Stimulated activated CD4-positive, alpha-beta T cell treated with anti-CD3 and anti-CD28 coated beads, Interleukin-4, amount 100 ng/mL, for 48 hours (primary cell): ENCODE results near the gene PTOV1.

Source experiments
- DNase-seq, 2 donors: peaks; one replicate each; pipeline ENCODE4 v3.0.0-alpha.2; 2020; ENCODE audit warnings: low read depth in 2 of 2

PTOV1 gene

GRCh38 chr19:49873834-49874233 lies 22.9 kb downstream of the PTOV1 start:
- DNase-seq, result no peak

DNA sequence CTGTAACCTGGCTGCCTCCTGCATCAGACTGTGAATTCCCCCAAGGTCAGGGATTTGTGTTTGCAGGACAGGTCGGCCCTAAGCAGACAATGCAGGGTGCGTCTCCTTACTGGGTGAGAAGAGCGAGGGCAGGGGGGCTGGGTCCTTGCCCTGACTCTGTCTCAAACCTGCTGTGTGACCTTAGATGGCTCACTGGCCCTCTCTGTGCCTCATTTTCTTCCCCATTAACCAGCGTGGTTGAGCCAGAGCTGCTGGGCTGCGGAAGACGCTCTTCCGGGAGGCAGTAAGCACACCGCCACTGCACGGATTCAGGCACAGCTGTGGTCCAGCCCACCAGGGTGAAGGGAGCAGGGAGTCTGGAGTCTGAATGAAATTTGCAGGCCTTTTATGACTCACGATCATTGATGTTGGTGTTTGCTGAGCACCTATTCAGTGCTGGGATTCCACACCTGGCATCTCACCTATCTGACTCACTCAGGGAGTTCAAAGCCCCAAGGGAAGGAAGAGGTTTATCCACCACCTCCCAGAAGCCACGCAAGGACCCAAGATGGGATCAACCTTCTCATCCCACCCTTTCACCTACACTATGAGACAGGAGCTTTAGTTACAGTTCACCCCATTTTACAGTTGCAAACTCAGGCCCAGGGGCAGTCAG lies 23.7 kb downstream of the PTOV1 start:
- no peak for DNase-seq

- no peak for DNase-seq
These were observed 24.2 kb downstream of the PTOV1 start for GRCh38 chr19:49875177-49875576.

DNA sequence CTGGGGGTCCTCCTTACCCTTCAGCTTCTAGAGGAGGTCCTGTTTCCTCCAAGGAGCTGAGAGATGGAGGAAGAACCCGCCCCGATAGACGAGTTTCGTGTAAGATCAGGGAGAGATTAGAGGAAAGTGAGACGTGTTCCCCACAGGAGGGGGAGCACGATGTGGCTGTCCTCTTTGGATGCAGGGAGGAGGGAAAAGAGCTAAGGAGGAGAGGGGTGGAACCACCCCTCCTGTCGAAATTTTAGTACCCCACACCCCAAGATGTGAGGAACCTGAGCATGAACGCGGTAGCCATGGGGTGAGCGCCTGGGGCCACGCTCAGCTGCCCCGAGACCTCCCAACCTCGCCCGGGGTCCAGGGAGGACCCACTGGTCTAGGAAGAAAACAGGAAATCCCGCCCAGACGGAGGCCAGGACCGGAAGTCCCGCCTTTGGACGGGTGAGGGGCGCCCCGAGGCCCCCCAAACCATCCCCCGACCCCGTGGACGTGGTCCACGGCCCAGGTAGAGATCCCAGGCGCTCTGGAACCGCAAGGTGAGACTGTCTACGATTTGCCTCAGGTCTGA lies 25.0 kb downstream of the PTOV1 start:
- peak; percentile 41 to 43 for DNase-seq

GRCh38 chr19:49876422-49877019 lies 25.6 kb downstream of the PTOV1 start:
- DNase-seq, result peak; percentile 94 to 95

DNA sequence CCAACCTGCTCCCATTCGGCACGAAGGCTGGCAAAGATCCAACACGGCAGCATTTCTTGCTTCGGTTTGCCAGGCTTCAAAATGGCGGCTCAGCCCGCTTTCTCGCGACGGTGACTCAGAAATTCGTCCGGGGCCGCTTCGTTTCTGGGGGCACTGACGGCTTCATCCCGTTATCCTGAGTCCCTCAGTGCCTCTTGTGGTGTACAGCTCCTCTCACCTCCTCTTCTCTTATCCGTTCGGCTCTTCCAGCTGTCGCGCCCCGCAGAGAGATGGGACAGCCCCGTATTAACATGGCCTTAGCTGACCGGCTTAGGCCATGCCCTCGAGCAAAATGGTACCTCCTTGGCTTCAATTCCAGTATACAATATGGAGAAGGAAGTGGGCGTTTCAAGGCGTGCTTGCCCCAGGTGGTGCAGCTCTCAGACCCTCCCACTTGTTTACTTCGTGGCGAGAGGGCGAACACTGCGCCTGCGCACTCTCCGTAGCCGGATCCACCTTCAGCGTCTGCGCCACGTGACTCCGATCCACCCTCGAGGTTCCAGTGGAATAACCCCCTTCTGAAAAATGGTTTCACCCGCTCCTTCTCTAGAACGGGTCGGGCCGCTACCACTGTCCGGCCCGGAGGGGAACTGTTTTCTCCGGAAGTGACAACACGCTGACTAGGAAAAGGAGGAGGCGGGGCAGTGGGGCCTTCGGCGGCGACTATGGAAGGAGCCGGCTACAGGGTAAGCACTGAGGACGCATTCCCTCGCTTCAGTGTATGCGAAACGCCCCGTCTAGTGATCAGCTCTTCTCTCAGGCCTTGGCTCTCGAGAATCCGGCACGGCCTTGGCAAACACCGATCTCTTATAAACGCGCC lies 26.3 kb downstream of the PTOV1 start, which contains the start of the genes AKT1S1 and TBC1D17:
Gene AKT1S1 (minus strand): TSS at position 336 of the 859 bp plus-strand sequence. CDS start 4,060 bp downstream, outside the sequence.
Gene TBC1D17 (plus strand): TSS at position 683 of the 859 bp plus-strand sequence. CDS start 22 bp downstream, at position 705.
- DNase-seq, result peak; percentile 91 to 96

- peak; percentile 99 for DNase-seq
These were observed 27.2 kb downstream of the PTOV1 start for GRCh38 chr19:49877879-49878743.

DNA sequence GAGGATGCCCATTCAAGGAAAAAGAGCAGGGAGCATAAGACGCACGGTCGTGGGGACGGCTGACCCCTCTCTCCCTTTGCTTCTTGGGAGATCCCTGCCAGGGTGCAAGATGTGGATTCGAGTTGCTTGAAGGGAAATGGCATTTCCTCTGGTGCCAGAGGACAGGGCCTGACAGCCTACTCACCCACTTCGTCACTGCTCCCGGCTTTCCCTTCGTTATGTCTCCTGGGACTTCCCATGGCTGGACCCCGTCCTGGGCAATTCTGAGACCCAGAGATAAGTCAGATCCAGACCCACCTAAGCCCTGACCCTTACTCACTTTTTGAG lies 27.7 kb downstream of the PTOV1 start:
- no peak for DNase-seq

- no peak for DNase-seq
These were observed 28.4 kb downstream of the PTOV1 start for GRCh38 chr19:49879243-49879963.

DNA sequence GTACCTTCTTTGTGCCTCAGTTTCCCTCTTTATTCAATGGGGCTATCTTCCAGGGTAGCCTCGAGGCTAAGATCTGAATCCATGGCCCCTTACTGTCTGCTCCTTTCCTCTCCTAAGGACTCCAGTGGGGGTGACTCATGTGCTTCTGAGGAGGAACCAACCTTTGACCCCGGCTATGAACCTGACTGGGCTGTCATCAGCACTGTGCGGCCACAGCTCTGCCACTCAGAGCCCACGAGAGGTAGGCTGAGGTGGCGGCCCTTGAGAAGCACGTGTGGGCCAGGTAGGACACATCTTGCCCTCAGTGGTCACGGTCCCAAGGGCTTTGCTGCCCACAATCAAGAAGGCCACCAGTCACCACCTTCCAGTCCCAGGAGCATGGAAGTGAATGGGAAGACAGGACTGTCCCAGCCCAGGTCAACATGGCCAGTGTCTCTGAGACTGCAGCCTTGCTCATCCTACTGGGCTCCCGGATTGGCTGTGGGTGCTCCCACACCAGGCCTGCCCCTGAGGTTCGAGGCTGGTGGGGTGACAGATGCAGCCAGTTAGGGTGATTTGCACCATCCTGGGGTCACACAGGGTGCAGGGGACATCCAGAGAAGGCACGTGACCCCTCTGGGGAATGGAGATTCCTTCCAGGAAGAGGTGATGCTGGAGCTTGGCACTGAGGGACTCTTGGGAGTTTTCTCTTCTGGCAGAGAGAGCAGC lies 29.4 kb downstream of the PTOV1 start:
- DNase-seq, result no peak

GRCh38 chr19:49881186-49881585 lies 30.2 kb downstream of the PTOV1 start:
- no peak for DNase-seq

DNA sequence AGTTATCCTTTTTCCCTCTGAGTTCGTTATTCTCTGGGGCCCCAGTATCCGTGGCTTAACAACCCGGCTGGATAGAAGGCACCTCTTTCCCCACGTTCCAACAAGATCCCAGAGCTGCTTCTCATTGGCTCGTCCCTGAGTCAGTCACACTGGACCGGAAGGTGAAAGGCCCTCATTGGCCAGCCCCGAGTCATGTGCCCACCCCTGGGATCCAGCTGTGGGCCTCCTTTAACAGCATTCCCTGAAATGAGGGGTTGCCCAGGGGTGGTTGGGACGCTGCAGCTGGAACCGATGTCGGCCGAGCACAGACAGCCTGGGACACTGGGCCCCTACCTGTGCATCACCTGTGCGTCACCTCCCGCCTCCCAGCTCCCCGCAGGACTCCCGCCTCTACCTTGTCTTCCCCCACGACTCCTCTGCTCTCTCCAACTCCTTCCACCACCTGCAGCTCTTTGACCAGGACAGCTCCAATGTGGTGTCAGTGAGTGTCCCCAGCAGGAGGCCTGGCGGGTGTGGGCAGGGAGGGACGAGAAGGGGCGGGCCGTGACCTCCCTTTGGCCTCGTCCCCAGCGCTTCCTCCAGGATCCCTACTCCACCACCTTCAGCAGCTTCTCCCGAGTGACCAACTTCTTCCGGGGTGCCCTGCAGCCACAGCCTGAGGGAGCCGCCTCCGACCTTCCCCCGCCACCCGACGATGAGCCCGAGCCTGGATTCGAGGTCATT lies 30.9 kb downstream of the PTOV1 start:
- DNase-seq, result no peak

DNA sequence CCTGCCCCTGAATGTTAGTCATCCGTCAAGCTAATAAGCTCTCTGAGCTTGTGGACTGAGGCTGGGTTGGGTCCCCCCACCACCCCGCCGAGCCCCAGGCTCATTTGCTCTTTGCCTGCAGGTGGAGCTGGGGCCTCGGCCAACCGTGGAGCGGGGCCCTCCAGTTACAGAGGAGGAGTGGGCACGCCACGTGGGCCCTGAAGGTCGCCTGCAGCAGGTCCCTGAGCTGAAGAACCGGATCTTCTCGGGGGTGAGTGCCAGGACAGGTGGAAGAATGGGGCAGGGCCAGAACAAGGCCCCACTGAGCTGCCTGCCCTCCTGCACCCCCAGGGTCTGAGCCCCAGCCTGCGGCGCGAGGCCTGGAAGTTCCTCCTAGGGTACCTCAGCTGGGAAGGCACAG lies 31.7 kb downstream of the PTOV1 start:
- DNase-seq, result no peak

GRCh38 chr19:49883094-49883493 lies 32.1 kb downstream of the PTOV1 start:
- DNase-seq, result no peak

- DNase-seq, result no peak
These were observed 33.1 kb downstream of the PTOV1 start for GRCh38 chr19:49884109-49884508.

GRCh38 chr19:49884760-49885159 lies 33.8 kb downstream of the PTOV1 start:
- DNase-seq, result no peak

DNA sequence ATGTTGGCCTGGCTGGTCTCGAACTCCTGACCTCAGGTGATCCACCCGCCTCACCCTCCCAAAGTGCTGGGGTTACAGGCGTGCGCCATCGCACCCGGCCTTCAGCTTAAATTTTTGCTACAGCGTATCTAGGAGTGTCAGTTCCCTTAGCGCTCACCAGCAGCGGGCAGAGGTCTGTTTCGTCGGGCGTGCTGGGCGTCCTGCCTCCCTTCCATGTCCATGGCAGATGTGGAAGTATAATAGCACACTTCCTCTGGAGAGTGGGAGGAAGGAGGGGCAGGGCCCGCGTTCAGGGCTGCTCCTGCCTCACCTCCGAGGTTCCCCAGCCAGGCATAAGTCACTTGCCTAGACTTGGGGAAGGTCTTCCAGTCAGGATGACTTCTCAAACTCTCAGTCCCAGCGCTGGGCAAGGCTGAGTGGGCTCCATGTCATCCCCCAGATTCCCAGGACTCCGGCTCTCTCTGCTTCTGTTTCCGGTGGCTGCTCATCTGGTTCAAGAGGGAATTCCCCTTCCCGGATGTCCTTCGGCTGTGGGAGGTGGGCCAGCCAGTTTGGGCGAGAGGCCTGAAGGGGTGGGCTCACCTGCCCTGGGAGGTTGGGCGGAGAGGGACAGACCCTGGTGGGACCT lies 36.2 kb downstream of the PTOV1 start:
- no peak for DNase-seq

GRCh38 chr19:49887665-49888509 lies 36.9 kb downstream of the PTOV1 start:
- DNase-seq, result no peak
